ENCODE results near the gene CLEC2L.

Gene CLEC2L

GRCh38 chr7:139523199-139523941, at the start of gene CLEC2L:
Gene CLEC2L, plus strand, starts transcription at chr7:139523685. Its CDS starts 243 bp downstream, at chr7:139523928.
- DNase-seq: peak in 1 of 2 donors; percentile 48

GRCh38 chr7:139476139-139476538, 47.3 kb upstream of the CLEC2L start:
- no peak for DNase-seq

DNA sequence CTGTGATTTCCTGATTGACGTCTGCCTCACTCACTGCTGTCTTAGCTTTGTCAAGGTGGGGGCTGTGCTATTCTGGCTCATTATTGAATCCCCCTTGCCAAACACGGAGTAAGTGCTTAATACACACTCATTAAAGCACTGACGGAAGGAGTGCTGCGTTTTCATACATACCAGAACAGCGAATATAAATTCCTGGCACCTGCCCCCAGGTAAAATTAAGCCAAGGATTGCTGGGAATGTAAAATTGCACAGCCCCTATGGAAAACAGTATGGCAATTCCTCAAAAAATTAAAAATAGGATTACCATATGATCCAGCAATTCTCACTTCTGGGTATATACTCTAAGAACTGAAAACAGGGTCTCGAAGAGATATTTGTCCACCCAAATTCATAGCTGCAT, 46.6 kb upstream of the CLEC2L start:
- no peak for DNase-seq

- DNase-seq: no peak
Observed at GRCh38 chr7:139479620-139480019, 43.9 kb upstream of the CLEC2L start.

GRCh38 chr7:139481364-139481763, 42.1 kb upstream of the CLEC2L start:
- no peak for DNase-seq

DNA sequence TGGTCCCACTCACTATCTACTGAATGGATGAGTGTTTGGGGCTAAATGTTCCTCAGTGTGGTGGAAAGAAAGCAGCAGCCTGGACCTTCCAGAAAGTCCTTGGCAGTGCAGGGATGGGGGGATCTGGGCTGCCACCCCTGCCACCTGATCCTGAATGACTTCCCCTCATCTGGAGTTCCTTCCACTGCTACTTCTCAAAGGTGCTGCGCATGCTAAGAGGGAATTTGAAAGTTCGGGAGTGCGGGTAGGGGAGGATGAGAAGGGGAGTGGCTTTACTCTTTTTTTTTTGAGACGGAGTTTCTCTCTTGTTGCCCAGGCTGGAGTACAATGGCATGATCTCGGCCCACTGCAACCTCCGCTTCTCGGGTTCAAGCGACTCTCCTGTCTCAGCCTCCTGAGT, 41.4 kb upstream of the CLEC2L start:
- DNase-seq: no peak

DNA sequence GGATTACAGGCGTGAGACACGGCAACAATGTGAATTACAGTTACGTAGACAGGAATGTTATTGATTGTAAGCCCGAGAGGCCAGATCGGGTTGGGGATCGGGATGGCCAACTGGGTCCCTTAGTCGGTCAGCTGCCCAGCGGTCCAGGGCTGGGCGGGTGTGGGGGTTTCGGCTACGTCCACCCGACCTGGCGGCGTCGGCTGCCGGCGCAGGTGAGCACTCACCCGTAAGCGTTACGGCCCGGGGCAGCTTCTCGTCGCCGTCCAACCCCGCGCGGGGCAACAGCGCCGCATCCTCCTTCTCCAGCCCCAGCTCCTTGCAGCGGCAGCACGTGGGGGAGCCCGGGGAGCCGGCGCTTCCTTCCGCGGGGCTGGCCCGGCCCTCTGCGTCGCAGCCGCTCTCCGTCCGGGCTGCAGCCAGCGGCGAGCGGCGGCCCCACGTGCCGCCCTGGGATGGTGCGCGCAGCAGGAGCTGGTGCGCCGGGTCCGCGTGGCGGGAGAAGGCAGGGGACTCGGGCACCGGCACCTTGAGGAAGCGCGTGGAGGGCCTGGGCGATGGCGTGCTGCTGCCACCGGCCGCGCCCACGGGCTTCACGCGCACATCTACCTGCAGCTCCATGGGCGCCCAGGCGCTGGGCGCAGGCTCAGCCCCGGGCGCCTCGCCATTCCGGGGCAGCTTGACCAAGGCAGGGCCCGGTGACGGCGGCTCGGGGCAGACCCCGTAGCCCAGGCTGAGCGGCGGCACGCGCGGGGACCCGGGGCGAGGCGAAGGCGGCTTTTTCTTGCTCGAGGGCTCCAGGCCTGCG, 40.6 kb upstream of the CLEC2L start:
- peak in 1 of 2 donors; percentile 42 for DNase-seq

DNA sequence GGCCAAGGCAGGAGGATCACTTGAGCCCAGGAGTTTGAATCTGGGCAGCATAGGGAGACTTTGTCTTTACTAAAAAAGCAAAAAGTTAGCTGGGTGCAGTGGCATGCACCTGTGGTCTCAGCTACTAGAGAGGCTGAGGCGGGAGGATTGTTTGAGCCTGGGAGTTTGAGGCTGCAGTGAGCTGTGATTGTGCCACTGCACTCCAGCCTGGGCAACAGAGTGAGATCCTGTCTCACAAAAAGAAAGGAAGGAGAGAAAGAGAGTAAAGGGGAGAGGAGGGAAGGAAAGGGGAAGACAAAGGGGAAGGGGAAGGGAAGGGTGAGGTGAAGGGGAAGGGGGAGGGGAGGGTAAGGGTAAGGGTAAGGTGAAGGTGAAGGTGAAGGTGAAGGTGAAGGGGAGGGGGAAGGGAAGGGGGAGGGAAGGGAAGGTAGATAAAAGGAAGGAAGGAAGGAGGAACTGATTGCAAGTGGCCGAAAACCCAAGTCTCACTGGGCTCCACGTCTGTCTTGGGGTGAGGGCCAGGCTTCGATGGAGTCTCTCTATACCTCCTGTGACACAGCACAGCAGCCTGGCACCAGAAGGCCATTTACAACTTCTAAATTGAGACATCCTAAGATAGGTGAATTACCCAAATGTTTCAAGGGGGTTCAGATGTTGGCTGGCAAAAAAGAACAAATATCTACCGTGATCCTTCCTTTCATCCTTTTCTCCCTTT, 36.0 kb upstream of the CLEC2L start:
- no peak for DNase-seq

- DNase-seq: no peak
Observed at GRCh38 chr7:139488810-139489209, 34.7 kb upstream of the CLEC2L start.

DNA sequence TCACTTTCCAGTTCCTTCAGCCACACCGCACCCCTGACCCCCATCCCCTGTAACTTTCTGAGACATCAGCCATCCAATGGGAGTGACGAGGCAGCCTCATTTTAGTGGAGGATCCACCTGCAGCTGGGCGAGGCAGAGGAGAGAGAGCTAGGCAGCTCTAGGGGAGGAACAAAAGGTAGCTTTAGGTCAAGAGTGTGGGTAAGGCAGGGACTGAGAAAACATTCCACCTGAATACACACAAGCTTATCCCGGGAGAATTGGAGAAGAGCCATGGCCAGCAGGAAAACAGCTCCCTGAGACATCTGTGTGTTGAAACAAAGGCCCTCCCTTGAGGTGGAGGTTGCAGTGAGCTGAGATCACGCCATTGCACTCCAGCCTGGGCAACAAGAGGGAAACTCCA, 33.4 kb upstream of the CLEC2L start:
- DNase-seq: no peak

DNA sequence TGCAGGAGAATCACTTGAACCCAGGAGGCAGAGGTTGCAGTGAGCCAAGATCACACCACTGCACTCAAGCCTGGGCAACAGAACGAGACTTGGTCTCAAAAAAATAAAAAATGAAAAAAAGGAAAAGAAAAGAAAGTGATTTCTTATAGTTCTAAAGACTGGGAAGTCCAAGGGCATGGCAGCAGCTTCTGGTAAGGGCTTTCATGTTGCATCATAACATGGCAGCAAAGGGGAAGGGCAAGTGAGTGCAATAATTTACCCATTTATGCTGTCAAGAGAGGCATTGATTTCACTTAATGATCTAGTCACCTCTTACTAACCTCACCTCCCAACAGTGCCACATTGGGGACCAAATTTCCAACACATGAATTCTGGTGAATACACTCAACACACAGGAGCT, 31.2 kb upstream of the CLEC2L start:
- no peak for DNase-seq

DNA sequence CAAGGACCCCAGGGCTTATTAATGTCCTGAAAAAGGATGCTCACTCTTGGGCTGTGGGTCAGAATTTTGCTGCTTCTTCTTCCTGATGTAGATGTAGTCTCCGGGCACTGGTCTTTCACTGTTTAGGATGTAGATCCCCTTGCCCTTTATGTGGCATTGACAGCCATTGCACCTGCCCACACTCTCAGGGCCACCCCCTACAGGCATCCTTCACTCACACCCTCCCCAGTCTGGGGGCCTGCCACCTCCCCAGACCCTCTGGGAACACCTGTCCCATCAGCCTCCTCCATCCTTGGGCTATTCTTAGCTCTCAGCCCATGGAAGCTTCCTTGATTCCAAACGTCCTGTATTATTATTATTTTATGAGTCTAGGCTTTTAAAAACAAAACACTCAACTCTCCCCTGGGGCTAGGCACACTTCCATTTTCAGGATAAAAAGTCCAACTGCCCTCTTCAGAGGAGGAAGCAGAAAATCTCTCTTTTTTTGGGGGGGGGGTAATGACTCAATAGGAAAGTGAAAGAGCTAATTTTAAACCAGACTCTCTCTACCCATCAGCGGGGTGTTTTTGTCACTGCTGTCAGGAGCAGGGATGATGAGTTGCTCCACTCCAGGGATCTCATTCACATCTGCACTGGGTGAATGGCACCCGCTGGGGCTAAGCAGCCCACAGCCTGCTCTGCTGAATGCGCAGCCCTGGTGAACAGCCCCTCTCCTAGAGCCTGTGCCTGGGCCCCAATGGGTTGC, 28.5 kb upstream of the CLEC2L start:
- DNase-seq: no peak

GRCh38 chr7:139495580-139496125, 27.8 kb upstream of the CLEC2L start:
- no peak for DNase-seq

DNA sequence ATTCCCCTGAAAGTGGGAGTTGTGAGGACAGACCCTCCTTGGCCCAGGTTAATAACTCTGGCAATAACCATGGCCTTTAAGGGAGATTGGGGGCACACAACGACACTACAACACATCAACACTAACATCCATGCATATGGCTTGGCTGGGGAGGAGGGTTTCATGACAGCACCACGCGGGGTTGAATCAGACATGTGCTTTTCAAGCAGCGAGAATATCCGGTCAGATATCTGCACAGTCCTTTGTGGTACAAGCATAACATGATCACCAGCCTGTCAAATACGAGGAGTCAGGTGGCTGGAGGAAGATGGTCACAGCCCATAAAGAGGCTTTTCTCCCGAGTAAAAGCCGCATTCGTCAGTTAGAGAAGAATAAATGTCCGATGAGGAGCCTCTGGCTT, 27.0 kb upstream of the CLEC2L start:
- no peak for DNase-seq

DNA sequence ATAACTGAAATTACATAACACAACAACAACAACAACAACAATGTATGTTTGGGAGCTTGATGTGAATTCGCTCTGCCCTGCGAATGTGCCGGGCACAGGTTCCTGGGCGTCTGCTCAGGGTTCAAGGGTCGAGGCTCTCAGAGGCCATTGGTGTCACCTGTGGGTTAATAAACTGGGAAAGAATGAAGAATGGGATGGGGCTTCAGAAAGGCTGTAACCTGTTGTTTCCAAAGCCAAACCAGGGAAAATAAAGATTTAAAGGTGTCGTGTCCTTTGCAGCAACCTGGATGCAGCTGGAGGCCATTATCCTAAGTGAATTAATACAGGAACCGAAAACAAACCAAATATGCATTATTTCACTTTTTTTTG, 22.7 kb upstream of the CLEC2L start:
- no peak for DNase-seq

- no peak for DNase-seq
Observed at GRCh38 chr7:139502226-139502625, 21.3 kb upstream of the CLEC2L start.

DNA sequence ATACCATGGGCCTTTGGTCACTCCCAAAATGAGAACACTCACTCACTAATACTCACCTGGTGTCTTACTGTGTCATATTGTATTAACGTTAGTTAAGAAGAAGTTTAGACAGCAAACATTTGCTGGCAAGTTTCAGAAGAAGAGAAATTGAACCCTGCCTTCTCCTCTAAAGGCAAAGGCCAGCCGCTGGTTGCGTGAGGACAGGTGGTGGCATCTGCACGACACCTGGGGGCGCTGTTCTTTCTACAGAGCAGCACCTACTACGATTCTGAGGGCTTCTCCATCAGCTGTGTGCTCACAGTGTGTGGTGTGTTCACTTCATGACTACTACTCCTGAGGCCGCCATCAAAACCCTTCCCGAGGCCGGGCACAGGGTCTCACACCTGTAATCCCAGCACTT, 17.9 kb upstream of the CLEC2L start:
- DNase-seq: peak in 1 of 2 donors; percentile 32

- no peak for DNase-seq
Observed at GRCh38 chr7:139509535-139509934, 13.9 kb upstream of the CLEC2L start.

DNA sequence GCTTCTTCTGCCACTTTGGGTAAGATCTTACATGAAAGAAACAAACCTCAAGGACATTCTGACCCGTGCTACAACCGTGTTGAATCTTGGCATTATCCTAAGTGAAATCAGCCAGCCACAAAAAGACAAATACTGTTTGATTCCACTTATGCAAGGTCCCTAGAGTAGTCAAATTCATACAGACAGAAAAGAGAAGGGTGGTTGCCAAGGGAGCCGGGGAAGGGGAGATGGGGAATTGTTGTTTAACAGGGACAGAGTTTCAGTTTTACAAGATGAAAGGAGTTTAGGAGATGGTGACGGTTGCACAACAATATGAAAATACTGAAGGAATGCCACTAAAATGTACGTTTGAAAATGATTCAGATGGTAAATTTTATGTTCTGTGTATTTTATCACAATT, 12.2 kb upstream of the CLEC2L start:
- no peak for DNase-seq

DNA sequence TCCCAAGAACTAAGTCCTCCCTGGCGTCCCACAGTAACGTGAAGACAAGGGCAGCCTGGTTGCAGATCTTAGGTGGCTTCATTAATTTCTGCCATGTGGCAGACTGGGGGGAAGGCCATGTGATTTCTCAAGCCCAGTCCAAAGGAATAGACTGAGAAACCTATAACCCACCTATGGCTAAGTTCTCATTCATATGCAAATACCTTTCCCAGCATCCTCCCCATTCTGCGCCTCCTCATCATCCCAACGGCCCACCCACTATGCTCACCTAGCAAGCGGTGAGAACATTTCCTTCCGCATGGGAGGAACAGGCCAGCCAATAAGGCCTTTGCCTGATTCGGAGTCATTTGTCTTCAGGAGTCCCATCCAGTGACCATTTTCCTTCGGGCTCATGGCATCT, 8.2 kb upstream of the CLEC2L start:
- no peak for DNase-seq

DNA sequence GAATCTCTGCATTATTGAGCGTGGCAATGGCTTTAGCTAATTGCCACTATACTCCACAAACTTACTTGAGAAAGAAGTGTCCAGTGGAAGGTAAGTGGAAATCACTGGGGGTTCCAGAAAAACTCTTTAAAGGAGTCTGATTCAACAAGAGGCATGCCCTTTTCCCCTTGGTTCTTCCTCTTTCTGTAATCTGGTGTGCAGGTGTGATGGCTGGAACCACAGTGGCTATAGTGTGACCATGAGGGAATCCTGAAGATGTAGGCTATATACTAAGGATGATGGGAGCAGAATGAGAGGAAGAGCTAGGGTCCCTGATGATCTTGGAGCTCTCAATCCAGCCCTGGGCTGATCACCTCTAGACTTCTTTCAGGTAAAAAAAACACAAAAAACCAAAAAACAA, 2.0 kb upstream of the CLEC2L start:
- no peak for DNase-seq

- DNase-seq: no peak
Observed at GRCh38 chr7:139522830-139523198, 671 bp upstream of the CLEC2L start.
